DMS153 treated with DMSO at 0.1 percent for 48 hours (cell line): ENCODE results near the gene CERS1.

ENCODE experiments used
- DNase-seq: peaks from one replicate; lab custom pipeline; 2025; ENCODE audit not compliant: unreplicated experiment; lab: John Stamatoyannopoulos, UW

CERS1 gene, protein sequence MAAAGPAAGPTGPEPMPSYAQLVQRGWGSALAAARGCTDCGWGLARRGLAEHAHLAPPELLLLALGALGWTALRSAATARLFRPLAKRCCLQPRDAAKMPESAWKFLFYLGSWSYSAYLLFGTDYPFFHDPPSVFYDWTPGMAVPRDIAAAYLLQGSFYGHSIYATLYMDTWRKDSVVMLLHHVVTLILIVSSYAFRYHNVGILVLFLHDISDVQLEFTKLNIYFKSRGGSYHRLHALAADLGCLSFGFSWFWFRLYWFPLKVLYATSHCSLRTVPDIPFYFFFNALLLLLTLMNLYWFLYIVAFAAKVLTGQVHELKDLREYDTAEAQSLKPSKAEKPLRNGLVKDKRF

DNA sequence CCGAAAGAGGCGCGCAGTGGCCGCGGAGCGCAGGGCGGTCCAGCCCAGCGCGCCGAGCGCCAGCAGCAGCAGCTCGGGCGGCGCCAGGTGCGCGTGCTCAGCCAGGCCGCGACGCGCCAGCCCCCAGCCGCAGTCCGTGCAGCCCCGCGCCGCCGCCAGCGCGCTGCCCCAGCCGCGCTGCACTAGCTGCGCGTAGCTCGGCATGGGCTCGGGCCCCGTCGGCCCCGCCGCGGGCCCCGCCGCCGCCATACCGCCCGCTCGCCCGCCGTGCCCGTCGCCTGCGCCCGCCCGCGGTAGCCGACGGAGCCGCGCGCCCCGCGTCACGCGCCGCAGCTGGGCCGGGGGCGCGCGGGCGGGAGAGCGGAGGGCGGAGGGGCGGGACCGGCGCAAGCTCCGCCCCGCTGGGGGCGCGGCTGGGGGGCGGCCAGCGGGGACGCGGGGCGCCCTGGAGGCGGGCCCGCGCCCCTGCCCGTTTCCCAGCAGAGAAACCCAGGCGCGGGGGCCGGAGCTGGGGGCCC lies at the start of gene CERS1:
Gene CERS1 (minus strand): TSS at position 335 of the 518 bp plus-strand sequence. CDS start 86 bp downstream, at position 249.
- no peak for DNase-seq

DNA sequence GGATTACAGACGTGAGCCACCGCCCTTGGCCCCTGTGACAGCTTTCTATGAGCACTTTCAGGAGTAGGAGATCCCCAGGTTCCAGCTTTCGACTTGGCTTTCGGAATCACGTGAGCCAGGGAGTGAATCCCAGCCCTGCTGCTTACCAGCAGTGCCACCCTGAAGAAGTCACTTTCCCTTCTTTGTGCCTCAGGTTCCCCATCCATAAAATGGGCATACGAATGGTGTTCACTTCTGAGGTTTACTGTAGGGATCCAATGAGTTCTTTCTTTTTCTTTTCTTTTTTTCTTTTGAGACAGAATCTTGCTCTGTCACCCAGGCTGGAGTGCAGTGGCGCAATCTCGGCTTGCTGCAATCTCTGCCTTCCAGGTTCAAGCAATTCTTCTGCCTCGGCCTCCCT lies 49.3 kb upstream of the CERS1 start:
- DNase-seq, result no peak

GRCh38 chr19:18943465-18943864 lies 47.5 kb upstream of the CERS1 start:
- no peak for DNase-seq

GRCh38 chr19:18942692-18943091 lies 46.7 kb upstream of the CERS1 start:
- DNase-seq, result no peak

DNA sequence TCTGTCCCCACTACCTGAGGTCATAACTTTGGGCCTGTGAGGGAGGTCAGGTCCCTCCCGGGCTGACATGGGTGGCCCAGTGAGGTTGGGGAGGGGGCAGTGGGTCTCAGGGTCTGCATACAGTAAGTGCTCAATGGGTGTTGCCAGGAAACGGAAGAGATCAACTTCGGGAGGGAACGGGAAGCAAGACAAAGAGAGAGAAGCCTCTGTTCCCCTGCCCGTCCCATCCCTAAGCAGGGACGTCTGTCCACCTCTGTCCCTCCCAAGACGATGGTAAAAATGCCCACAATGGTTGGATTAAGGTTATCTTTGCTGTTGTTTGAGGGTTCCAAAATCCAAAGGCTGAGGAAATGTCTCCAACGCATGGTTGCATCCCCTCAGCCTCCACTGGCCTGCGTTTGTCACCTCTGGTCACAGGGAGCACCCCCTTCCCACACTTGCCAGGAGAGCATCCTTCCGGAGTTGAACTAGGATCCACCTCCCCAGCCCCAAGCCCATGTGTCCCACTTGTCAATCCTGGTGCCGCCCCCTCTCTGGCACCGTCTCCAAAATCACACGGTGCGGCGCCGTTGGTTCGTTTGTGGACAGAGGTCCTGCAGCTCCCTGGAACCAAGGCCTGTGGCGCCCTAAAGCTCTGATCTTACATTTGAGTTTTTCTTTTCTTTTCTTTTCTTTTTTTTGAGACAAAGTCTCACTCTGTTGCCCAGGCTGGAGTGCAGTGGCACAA lies 45.8 kb upstream of the CERS1 start:
- no peak for DNase-seq

GRCh38 chr19:18940769-18941627 lies 45.0 kb upstream of the CERS1 start, which contains the start of gene HOMER3:
Gene HOMER3, minus strand, starts transcription at chr19:18941217. Its CDS starts 2,235 bp downstream, at chr19:18938982.
- peak; percentile 8 for DNase-seq

DNA sequence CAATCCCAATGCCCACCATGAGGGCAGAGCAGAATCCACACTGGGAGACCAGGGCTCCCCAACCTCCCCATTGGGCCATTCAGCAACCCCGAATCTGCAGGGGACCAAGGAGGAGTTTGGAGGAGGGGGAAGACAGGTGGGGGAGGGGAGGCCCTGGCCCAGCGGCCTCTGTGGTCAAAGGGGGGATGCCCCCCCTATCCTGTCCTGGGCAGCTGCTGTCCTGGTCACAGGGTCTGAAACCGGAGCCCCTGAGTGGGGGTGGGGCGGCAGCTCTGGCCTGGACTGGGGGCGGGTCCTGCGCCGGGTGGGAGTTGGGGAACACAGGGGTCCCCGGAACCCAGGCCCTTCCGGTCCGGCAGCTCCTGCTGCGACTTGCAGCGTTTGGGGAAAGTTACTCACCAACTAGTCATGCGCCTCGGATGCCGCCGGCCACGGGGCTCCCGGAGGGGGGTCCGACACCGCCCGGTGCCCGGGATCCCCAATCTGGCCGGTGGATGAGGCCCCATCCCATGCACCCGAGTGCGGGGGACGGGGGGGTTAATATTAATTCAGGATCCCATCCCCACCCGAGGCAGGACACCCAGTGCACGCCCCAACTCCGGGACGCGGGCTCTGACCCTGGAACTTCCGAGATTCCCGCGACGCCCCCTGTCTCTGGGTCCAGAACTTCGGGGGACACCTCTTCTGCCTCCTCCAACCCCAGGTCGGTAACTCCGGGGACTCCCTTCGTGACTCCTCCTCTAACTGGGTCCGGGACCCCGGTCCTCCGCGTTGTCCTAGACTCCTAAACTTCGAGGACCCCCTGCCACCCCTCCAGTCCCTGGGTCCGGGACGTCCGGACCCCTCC lies 44.2 kb upstream of the CERS1 start:
- DNase-seq, result no peak

DNA sequence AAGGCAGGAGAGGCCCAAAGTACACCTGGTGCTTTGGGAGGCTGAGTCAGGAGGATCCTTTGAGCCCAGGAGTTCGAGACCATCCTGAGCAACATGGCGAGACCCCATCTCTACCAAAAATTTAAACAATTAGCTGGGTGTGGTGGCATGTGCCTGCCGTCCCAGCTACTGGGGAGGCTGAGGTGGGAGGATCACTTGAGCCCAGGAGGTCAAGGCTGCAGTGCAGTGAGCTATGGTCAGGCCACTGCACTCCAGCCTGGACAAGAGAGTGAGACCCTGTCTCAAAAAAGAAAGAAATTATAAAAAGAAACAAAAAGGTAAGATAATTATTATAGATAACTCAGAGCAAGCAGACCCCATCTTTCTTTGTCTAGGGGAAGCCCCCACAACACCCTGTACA lies 43.2 kb upstream of the CERS1 start:
- DNase-seq, result no peak

DNA sequence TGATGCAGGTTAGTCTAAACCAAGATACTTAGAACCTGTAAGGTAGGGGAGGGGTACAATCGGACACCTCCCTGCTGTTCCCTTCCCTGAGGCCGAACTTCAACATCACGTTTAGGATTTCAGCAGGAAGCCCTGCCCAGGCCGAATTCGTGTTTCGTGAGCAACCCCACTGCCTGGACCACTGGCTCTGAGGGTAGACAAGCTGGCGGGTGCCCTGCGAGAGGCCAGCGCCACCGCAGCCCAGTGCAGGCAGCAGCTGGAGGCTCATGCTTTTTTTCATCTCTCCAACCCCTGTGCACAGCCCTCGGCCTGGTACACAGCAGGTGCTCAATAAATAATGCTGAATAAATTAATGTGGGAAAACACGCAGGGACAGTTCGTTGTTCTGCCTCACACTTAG lies 37.3 kb upstream of the CERS1 start:
- DNase-seq, result no peak

DNA sequence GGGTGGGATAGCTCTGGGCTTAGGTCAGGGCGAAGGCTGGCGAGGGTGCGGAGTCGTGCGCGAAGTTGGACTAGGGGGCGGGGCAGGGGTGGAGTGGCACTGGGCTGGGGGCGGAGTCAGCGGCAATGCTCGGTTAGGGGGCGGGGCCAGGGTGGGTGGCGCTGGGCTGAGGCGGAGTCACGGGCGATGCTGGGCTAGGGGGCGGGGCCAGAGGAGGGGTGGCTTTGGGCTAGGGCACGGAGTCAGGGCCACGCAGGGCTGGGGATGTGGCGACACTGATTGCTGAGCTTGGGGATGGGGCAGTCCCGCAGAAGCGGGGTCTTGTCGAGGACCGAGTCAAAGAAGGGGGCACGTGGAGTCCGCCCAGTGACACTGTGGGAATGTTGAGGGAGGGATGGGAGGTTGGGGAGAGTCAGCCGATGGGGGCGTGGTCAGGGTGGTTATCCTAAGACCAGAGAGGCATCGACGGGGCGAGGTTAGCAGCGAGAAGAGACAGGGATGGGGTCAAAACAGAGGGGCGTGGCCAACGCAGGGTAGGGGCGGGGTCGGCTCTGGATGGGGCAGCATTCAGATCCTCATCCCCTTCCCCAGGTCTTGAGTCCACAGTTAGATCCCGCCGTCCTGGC lies 36.4 kb upstream of the CERS1 start:
- no peak for DNase-seq

GRCh38 chr19:18931316-18932162 lies 35.6 kb upstream of the CERS1 start:
- no peak for DNase-seq

DNA sequence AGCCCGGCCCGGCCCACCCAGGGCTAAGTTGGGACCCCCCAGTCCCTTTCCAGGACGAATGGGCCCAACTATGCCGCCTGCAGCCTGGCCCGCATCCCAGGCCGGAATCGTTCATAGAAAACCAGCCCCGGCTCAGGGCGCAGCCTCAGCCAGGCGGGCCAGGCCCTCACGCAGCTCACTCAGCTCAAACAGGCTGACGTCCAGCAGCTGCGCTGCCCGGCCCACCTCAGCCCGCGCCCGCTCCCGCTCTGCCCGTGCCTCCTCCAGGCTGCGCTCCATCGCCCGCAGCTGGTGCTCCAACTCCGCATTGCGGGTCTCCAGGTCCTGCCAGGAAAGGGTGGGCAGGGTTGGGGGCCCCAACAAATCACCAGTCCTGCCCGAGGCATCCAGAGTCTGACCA lies 33.4 kb upstream of the CERS1 start:
- DNase-seq, result no peak

DNA sequence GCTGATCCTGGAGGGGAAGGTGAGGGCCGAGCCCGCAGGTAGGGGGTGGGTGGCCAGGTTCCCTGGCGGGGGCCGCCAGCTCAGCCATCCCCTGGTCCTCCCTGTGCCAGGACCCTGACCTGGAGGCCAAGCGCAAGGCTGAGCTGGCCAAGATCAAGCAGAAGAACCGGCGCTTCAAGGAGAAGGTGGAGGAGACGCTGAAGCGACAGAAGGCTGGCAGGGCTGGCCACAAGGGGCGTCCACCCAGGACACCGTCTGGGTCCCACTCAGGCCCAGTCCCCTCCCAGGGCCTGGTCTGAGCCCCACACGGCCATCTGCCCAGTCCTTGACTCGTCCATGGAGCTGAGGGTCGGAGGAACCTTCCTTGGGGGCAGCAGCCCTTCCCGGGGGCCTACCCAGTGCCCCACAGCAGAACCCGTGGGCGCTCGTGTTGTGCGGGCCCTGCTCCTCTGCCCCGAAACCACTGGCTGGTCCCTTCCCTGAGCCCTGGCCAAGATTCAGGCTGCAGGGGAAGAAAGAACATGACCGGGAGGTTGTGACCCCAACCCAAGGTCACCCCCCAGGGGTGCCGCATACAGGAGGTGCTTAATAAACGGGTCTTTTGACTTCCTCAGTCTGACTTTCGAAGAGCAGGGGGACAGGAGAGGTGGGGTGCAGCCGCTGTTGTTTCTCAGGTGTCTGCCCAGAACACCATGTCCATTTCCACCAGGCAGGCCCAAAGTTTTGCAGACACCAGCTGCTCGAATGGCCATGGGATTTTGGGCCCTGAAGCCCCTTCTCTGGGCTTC lies 32.3 kb upstream of the CERS1 start:
- DNase-seq, result no peak

DNA sequence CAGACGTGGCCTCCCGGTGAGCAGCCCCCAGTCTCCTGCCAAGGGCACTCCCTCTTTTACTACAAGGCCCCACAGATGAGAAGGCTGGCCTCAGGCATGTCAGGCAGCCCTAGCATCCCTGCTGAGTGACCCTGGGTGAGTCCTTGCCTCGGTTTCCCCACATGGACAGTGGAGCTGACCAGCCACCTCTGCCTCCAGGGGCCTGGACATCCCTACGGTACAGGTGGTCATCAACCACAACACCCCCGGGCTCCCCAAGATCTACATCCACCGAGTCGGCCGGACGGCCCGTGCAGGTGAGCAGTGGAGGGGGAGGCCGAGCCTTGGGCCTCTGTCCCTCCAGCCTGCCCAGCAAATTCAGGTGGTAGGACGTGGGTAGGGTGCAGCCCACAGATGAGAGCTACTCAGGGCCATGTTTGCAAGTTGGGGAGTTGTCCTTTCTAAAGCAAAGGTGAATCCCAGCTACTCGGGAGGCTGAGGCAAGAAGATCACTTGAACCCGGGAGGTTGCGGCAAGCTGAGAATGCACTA lies 28.8 kb upstream of the CERS1 start:
- no peak for DNase-seq

- no peak for DNase-seq
Observed at GRCh38 chr19:18922228-18922985, 26.4 kb upstream of the CERS1 start.

DNA sequence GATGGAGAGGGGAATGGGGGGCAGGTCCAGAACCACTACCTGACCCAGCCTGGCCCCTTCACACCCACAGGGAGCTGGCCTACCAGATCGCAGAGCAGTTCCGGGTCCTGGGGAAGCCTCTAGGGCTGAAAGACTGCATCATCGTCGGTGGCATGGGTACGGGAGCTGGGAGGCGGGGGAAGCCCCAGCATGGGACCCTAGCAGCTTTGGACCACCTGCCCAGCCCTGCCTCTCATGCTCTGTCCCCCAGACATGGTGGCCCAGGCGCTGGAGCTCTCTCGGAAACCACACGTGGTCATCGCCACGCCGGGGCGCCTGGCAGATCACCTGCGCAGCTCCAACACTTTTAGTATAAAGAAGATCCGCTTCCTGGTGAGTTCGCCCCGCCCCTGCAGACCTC lies 25.6 kb upstream of the CERS1 start:
- DNase-seq, result no peak

- DNase-seq, result no peak
Observed at GRCh38 chr19:18920400-18920799, 24.4 kb upstream of the CERS1 start.
